RCC 7860 (cell line): ENCODE measurements around the gene SPATA3.
A peak's percentile ranks its signal among the peaks of the same experiment; 100 is the strongest.

ENCODE experiments used
- DNase-seq: peaks from one replicate; pipeline ENCODE4 v3.0.0-alpha.2; 2015; ENCODE audit warnings: low spot score
- FAIRE-seq: peaks from 2 replicates; lab custom pipeline; 2012; peaks lifted over from hg19 to GRCh38; lab: Jason Lieb, UNC

Gene SPATA3

DNA sequence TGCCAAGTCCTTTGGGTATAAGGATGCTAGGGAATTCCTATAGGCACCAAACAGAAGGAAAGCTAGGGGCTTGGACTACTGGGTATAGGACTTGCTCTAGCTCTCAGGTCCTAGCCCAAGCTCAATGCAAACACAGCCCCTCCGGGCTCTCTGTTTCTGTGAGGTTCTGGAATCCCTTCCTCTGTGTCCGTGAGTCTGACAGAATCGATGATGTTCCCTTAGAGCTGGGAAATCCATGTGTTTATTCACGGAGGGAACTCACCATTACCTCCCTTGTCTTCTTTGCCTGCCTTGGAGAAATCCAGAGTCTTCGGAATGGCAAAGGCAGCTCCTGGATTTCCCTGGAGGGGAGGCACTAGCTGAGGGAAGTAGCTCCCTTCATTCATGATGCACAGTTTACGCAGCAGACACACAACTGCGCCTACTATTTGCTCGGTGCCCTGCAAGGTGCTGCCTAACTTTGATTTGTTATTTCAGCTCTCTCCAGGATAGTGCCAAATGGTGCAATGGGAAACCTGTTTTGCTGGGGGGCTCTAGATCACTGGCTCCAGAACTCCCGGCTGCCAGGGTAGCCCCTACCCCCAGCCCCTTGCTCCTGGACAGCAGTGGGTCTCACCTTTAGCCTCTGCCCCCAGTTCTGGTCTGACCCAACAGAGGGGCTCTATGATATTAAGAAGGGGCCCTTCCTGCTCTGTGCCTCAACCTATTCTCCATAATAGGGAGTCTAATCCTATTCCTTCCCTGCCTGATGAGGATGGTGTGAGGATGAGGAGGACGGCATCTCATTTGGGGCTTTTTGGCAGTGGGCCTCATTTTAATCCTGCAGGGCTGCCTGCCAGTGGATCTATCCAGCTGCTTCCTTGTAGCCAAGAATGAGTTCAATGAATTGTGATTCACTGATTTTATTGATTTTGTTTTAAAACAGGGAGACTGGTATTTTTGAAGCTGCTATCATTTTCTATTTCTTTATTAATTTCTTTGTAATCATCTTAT, 52.3 kb downstream of the SPATA3 start:
- DNase-seq, result no peak
- FAIRE-seq, result no peak

DNA sequence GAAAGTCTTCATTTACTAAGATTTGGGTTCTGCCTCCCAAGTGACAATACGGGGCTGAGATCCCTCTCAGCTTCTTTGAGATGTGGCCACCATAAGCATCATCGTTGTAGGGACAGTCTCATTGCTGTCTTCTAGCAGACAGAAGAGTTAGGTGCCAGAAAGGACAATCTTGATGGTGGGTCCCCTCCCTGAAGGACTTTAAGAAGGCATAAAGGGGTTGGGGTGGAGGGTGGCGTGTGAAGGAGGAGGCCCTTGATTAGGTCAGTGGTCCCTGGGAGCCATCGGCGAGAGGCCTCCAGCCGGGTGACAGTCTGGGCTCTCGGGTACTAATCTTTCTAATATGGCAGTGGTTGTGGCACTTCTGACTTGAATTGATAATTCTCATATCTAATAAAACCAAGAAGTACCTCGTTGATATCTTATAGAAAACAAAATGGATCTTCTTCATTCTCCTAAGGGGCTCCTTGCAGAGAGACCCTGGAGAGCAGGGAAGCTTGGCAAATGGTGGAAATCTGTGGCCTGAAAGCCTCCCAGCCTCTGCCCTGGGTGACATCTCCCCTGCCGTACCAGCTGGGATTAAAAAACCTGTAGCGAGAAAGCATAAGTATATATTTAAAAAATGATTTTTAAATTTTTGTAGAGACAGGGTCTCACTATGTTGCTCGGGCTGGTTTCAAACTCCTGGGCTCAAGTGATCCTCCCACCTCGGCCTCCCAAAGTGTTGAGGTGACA, 53.5 kb downstream of the SPATA3 start:
- no peak for FAIRE-seq
- DNase-seq, result no peak

DNA sequence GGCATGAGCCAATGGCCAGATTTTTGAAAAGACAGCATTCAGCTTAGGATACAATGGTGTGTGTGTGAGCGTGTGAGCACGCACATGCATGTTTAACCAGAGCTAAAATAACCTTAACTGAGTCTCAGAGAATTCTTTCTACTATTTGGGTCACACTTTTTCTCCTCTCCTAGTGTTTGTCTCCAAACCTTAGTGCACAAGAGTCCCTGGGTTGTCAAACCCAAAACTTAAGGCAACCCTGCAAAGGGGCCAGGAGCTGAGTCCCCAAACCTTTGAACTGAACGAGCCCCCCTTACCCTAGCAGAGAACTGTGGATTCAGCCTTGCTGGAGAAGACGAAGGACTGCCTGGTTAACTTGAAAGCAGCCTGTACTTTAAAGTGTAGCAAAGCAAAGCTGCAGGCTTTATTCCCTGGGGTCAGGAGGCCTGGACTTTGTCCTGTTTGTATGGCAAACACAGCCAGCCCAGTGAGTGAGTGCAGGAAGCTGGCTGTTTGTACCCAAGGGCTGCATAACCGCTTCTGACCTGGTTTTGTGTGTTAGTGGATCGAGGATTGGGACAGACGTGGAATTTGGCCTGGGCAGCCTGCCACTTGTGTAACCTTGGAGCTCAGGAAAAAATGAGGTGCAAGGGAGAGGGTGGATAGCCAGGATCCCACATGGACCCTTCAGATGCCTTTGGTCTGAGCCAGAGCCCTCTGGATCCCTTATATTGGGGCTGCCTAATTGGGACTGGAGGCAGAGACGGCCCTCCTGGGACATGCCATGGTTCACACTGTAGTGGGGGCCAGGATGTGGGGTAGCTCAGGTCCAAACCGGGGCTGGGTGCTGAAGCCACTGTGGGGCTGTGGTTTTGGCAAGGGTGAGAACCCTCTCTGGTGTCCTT, 54.3 kb downstream of the SPATA3 start:
- DNase-seq, result no peak

DNA sequence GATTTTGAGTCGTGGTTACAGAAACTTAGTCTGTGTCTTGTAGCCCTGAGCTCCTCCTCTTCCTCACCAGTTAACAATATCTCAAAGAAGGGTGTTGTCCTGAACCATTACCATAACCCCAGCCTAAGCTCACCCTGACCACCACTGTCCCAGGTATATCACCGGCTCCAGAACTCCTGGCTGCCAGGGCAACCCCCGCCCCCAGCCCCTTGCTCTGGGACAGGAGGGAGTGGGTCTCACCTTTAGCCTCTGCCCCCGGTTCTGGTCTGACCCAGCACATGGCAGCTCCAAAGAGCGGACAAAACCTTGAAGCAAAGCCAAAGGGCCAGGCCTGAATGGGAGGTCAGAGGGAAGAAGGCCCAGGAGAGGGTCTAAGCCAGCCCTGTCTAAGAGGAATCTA, 55.2 kb downstream of the SPATA3 start:
- DNase-seq (no peak), FAIRE-seq (no peak)

More for the DNA sequence above, 54.3 kb downstream of the SPATA3 start:
- no peak for FAIRE-seq

DNA sequence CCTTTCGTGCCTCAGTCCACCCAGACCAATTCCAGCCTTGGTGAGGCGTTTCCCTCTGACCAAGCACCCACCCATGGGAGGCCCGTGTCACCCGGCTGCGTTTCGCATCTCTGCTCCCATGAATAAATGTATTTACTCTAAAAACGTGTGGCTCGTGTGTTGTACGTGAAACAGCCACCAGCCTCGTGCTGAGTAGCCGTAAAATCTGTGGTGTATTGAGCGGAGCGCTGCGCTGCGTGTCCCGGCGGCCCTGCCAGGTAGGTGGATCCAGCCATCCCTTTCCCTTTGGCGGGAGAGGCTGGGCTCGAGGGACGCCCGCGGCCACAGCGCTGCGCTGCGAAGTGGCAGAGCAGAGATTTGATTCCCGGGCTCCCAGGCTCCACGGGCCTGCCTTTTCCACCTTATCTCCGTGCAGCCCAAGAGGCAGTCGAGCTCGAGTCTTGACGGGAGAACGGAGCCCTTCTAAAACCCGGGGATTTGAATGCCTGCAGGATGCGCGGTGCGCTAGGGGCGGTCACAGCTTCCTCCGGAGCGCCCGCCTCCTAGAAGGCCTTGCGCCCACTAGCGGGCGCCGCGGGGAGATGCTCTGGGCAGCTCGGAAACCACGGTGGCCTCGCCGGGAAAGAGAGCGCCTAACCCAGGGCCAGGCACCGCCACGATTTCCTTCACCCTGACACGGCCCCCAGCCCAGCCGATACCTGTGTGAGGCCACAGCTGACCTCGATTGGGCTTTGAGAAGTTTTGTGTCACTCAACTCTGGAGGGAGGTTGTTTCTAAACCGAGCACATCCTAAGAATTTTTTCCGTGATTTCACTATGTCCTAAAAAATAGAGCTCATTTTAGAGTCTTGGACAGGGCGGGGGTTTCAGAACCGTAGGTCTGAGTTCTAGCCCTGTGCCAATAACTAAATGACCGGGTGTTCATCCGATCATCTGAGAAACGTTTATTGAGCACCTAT, 56.9 kb downstream of the SPATA3 start:
- FAIRE-seq (no peak), DNase-seq (peak; percentile 35)

DNA sequence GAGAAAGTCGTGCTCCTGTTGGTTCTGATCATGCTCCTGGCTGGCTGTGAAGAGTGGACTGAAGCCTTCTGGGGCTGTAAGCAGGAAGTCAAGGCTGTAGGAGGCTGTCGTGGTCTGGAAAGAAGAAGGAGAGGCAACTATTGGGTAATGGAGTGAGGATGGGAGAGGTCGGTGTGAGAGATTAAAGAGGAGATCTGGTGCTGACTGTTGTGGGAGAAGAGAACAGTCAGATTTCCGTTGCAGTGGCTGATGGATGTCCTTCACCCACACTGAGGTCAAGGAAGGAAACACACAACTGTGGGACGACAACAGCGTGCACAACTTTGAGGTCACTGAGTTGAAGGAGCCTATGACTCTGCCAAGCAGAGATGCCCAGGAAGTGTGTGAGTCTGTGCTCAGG, 57.9 kb downstream of the SPATA3 start:
- FAIRE-seq, result no peak

DNA sequence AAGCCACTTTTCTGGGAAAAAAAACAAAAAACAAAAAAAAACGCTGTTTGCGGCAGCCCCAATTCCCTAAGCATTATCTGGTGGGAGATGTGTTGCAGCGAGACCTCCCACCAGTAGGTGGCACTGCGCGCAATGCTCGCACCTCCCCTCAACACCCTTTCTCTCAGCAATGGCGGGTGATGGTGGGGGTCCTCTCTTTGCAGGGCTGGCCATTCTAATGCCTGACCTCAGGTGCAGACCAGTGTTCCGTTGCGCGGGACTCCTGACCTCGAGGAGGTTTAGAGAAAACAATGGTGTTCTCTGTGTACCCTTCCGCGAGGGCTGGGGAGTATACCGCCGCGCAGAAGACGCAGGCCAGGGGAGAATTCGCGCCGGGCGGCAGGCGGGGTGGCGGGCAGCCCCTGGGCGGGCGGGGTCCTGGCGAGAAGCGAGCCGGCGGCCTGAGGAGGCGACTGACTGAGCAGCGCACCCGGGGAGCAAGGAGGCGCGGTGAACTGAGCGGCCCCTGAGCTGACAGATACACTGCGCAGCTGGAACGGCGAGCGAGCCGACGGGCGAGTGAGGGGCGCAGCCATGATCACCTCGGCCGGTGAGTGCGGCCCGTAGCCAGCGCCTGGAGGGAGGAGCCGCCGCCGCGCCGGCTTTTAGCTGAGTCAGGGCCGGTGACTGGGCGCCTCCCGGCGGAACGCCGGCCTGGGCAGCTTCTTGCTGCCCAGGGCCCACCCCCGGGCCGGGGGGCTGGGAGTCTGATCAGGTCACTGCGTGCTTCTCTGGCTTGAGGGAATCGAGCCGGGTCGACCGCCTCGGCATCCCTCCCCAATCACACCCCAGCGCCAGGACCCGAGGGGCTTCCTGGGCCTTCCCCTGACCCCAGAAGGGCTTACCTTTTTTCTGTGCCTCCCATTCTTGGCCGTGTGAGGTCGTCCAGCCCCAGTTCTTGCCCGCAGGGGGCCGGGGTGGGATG, 60.8 kb downstream of the SPATA3 start, which contains the start of gene PSMD1:
PSMD1 (plus strand) TSS at position 415 of the 964 bp plus-strand sequence; CDS start at position 574, 159 bp downstream.
- FAIRE-seq (peak; percentile 64), DNase-seq (peak; percentile 81)

More for the DNA sequence above, 57.9 kb downstream of the SPATA3 start:
- no peak for DNase-seq

DNA sequence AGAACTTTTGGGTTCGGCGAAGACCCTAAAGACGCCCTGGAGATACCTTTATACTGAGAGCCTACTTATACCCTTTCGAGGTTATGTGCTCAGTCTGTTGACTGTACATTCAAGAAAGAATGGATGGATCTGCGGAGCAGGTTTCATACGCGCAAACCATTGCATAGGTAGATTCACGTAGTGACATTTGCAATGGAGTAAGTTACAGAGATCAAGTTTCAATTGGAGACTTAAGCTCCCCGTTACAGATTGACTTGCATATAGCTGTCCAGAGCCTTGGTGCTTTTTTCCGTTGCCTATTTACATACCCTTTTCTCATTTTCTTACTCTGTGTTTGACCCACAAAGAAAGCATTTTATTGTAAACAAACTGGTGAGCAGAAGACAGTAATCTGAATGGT, 61.7 kb downstream of the SPATA3 start:
- no peak for FAIRE-seq
- DNase-seq, result no peak
